GM21526 (cell line): ENCODE data around the gene ITGB3BP.
"Not testable (repeated sequence)": the region's sequence is repeated elsewhere in the genome, so short reads cannot be mapped to it uniquely, and the experiment has no call there.

Experiments used
- ATAC-seq: cut with Tn5 transposase; IDR thresholded peaks from one replicate; pipeline ENCODE4 v1.9.1; 2021; ENCODE audit warnings: moderate library complexity; ENCODE audit not compliant: unreplicated experiment, low FRiP score

ITGB3BP gene

DNA sequence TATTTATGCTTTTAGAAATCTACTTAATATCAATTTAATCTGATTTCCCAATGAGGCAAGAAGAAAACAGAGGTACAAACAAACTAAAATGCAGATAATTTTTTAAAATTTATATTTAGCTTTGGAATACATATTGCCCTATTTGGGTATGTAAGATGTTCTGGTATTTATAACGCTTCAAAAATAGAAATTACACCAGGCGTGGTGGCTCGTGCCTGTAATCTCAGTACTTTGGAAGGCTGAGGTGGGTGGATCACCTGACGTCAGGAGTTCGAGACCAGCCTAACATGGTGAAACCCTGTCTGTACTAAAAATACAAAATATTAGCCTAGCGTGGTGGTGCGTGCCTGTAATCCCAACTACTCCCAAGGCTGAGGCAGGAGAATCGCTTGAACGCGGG lies 13.3 kb downstream of the ITGB3BP start:
- no peak for ATAC-seq

DNA sequence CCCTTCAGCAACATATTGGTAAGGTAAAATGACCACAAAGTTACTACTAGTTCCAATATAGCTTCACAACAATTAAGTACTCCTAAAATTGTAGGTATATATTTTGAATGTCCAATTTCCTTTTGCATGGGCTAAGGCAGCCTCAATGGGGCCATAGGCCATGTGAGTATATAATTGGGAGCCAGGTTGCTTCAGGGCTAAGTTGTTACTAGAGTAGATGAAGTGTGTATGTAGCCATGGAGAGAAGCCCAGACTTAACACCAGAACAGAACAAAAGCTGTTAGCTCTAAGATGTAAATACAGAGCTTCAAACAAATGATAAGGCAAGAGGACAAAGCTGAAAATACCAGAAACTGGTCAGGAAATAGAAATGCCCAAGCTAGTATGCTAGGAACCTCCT lies 16.2 kb downstream of the ITGB3BP start:
- no peak for ATAC-seq

DNA sequence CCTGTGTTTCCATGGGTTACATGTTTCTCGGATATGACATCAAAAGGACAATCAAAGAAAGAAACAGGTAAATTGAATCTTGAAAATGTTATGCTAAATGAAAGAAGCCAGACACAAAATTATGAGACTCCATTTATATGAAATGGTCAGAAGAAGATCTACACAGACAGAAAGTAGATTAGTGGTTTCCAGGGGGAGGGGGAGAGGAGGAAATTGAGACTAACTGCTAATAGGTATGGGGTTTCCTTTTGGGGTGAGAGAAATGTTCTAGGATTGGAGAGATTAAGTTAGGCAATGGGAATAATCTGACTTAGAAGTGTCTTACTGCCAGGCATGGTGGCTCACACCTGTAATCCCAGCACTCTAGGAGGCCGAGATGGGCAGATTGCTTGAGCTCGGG lies 21.8 kb downstream of the ITGB3BP start:
- no peak for ATAC-seq

DNA sequence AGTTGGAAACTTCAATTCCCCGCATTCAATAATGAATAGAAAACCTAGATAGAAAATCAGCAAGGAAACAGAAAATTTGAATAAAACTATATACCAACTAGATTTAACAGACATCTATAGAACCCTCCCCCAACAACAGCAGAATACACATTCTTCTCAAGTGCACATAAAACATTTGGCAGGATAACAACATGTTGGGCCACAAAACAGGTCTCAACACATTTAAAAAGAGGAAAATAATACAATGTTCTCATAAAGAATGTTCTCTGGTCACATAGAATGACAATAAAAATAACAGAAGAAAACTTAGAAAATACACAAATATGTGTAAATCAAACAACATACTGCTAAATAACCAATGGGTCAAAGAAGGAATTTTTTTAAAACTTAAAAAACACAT lies 24.9 kb downstream of the ITGB3BP start:
- no peak for ATAC-seq

DNA sequence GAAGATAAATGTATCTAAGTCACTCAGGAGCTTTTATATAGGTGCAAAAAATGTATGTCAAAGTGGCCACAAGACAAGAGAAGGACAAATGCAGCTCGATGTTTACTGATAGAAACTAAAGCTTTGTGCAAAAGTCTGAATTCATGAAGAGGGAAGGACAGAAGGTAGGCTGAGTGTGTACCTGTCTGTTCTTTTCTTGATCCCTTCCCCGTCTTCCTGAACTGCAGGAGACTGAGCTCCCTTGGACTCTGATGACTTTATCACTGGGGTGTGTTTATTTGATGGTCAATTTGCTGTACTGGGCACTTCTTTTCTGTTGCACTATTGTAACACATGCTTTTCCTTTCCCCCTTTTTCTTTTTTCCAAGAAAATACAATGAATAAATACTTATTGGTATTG lies 25.4 kb downstream of the ITGB3BP start:
- no peak for ATAC-seq

DNA sequence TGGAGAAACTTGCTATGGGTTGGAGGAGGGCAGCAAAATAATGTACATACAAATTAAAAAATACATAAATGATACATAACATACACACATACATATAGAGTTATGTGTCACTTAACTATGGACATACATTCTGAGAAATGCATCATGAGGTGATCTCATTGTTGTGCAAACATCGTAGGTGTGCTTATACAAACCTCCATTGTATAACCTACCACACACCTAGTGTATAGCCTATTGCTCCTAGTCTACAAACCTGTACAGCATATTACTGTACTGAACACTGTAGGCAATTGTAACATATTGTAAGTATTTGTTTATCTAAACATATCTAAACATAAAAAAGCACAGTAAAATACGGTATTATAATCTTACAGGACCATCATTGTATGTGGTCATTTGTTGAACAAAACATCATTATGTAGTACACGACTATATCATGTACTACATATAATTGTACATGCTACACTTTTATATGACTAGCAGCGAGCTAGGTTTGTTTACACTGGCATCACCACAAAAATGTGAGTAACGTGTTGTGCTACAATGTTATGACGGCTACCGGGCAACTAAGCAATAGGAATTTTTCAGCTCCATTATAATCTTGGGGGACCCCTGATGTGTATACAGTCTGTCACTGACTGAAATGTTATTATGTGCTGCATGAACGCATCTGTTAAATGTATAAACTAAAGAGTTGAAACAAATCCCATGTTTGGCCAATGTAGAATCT lies 35.5 kb downstream of the ITGB3BP start:
- ATAC-seq: no peak

DNA sequence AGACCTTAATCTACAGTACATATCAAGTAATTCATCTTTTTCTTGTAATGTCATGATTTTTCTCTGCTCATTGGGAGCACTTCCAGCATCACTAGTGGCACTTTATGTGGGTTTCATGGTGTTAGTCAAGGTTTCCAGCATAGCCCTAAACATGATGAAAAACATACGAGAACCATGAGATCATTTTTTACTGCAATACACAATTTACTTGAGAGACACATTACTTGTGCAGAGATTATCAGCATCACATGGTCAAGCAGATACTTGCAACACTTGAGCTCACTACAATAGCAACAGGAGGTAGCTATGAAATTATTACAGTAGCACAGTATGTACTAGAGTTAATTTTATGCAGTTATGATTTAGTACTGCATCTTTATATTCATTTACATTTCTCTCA lies 36.4 kb downstream of the ITGB3BP start:
- ATAC-seq: no peak

GRCh38 chr1:63480057-63480456 lies 43.0 kb downstream of the ITGB3BP start:
- ATAC-seq: no peak

DNA sequence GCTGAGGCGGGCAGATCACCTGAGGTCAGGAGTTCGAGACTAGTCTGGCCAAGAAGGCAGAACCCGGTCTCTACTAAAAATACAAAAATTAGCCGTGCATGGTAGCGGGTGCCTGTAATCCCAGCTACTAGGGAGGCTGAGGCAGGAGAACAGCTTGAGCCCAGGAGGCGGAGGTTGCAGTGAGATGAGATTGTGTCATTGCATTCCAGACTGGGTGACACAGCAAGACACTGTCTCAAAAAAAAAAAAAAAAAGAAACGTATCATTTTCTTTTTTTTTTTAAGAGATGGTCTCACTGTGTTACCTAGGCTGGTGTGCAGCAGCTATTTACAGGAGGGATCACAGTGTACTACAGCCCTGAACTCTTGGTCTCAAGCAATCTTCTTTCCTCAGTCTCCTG lies 47.3 kb downstream of the ITGB3BP start:
- no peak for ATAC-seq

- not testable (repeated sequence) for ATAC-seq
Observed at GRCh38 chr1:63468683-63469082, 54.3 kb downstream of the ITGB3BP start.

DNA sequence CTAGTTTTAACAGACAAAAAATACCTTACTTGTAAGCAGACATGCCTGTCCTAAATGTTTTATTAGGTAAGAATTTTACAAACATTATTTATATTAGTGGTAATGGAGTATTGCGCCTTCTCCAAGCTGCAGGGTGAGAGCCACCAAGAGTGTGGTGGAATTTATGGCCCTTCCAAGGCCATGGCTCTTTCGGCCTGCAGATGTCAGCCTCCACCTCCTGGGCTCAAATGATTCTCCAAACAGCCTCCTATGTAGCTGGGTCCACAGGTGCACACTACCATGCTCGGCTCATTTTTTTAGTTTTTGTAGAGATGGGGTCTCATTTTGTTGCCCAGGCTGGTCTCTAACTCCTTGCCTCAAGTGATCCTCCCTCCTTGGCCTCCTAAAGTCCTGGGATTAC lies 56.3 kb downstream of the ITGB3BP start:
- no peak for ATAC-seq

DNA sequence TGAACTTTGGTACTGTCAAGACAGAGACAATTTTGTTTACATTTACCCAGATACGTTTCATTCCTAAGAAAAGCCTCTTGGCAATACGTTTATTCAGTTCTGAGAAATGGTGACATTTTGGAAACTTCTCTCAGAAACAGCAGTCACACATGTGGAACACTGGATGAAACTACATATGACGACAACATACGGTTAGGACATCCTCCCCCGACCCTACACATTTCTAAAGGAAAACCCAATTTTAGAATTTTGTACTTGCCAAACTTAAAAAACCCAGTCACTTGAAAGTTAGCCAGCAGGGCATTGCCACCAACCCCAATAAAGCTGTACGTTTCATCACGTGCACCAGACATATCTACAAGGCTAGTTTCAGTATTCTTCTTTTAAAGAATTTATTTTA lies 56.8 kb downstream of the ITGB3BP start:
- ATAC-seq: no peak

DNA sequence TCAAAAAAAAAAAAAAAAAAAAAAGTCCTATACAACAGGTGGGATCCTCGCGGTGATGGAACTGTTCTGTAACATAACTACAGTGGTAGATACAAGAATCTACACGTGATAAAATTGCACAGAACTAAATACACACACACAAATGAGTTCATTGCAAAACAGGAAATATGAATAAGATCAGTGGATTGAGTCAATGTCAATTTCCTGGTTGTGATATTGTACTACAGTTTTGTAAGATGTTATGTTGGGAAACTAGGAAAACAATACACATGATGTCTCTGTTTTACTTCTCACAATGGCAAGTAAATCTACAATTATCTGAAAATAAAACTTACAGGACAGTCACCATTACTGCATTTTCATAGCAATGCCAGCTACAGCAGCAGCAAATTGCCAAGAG lies 59.8 kb downstream of the ITGB3BP start:
- no peak for ATAC-seq

- ATAC-seq: no peak
Observed at GRCh38 chr1:63461661-63462230, 61.3 kb downstream of the ITGB3BP start.

DNA sequence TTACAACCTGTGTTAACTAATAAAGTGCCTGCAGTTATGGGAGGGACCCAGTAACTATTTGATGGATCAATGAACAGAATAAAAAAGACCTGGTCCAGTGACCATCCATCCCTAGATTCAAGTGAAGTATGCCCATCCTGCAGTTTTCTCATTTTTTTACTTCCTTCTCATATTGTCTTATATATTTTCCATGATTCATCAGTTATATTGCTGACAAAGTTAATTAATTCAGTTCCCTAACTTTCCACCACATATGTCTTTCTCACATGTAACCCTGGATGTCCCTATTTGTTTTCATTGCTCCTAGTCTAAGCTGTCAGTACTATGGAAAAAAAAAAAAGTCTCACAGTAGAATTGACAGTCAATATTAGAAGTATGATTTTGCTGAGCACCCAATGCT lies 64.3 kb downstream of the ITGB3BP start:
- ATAC-seq: no peak

GRCh38 chr1:63454269-63454668 lies 68.8 kb downstream of the ITGB3BP start:
- no peak for ATAC-seq

DNA sequence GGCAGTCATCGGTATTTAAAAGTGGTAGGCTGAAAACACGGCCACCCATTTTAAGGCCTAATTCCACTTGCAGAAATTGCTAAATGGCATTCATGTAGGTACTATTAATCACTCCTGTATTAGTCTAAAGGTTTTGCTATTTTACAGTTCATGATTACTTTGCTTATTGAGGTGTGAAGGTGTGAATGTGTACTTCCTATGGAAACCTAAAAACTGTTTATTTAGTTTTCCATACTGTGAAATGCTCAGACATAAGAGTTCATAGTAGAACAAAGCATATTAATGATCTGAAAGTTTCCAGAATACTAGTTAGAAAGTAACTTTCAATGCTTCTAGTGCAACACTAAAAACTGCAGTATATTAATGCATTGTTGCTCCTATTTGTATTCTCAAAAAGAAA lies 69.8 kb downstream of the ITGB3BP start:
- ATAC-seq: no peak

GRCh38 chr1:63450416-63450815 lies 72.6 kb downstream of the ITGB3BP start:
- ATAC-seq: no peak

DNA sequence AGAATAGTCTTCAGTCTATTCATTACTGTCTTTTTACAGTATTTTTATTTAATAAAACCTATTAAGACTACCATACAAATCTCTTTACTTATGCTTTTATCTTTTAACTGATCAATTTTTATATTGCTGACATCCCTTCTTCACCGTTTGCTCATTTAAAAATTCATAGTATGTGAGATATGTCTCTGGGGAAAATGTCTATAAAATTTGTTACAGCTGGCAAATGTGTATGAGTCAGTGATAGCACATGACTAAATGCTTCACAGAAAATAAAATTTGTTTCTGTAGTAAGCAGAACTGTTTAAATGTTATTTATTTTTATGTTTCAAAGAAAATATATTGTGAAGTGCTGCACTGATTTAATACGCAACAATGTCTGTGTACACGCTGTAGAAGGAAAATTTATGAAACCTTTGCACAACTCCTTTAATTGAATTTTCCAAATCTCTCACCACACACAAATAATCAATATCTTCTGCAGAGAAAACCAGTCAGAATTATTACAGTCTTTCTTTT lies 74.2 kb downstream of the ITGB3BP start:
- ATAC-seq: no peak

- ATAC-seq: no peak
Observed at GRCh38 chr1:63442141-63442475, 80.9 kb downstream of the ITGB3BP start.

DNA sequence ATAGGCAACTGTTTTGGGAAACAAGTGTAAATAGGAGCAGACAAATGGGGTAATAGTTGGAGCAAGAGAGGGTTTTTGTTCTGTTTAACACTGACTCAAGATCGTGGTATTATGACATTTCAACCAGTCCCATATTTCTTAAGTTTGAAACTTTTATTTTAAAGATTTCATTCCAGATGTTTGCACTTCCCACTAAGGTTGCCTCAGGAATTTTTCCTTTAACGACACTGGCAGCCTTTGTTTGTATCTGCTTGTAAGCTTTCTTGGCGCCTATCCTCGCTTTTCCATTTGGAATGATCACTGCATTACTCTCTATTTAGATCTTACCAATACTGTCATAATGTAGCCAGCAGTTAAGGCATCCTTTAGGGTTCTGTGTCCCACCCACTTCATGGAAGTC lies 87.9 kb downstream of the ITGB3BP start:
- ATAC-seq: no peak

GRCh38 chr1:63429281-63429680 lies 93.7 kb downstream of the ITGB3BP start:
- ATAC-seq: no peak

GRCh38 chr1:63428815-63429214 lies 94.2 kb downstream of the ITGB3BP start:
- ATAC-seq: no peak
